ENCODE measurements around the gene RAVER1.

DNA sequence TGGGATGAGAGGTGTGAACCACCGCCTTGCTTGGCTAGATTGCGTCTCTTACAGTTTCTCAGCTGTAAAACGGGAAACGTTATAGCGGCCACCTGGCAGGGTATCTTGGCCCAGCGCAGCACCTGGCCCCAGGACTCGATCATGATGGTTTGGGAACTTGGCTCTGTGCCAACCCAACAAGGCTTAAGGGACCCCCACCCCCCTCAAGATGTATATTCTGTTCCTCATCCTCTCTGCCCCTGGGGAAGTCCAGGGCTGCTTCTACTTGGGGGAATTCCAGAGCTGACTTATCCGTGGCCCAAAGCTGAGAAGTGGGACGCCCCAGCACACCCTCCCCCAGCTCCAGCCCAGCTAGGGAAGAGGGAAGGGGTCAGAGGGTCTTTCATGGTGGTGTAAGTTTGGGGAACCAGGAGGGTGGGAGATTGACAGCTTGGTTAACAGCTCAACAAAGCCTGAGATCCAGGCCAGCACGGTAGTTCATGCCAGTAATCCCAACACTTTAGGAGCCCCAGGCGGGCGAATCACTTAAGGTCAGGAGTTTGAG lies 61.7 kb downstream of the RAVER1 start:
- TF ChIP-seq, protein P1, sequence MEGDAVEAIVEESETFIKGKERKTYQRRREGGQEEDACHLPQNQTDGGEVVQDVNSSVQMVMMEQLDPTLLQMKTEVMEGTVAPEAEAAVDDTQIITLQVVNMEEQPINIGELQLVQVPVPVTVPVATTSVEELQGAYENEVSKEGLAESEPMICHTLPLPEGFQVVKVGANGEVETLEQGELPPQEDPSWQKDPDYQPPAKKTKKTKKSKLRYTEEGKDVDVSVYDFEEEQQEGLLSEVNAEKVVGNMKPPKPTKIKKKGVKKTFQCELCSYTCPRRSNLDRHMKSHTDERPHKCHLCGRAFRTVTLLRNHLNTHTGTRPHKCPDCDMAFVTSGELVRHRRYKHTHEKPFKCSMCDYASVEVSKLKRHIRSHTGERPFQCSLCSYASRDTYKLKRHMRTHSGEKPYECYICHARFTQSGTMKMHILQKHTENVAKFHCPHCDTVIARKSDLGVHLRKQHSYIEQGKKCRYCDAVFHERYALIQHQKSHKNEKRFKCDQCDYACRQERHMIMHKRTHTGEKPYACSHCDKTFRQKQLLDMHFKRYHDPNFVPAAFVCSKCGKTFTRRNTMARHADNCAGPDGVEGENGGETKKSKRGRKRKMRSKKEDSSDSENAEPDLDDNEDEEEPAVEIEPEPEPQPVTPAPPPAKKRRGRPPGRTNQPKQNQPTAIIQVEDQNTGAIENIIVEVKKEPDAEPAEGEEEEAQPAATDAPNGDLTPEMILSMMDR (IDR thresholded peaks at IDR 0.05), result no peak
- TF ChIP-seq POLR2A (IDR thresholded peaks at IDR 0.05), result no peak

All from uterus (tissue), 2 donors.